Keratinocyte (primary cell): ENCODE data around the gene CACNA1B.

Source experiments
- EZH2 ChIP-seq: IDR thresholded peaks from one replicate; pipeline ENCODE4 v1.6.1; 2012; ENCODE audit warnings: inconsistent platforms, mild to moderate bottlenecking, low read length, moderate library complexity
- TF ChIP-seq, protein P1 (sequence below), 3 experiments: IDR thresholded peaks in 1 of 3; conservative IDR thresholded peaks in 1 of 3; optimal IDR thresholded peaks in 1 of 3; 2 replicates in 2 of 3; 3 replicates in 1 of 3; pipeline versions ENCODE3 to v1.5.1; 2011; ENCODE audit warnings: low read length in 3 of 3, mild to moderate bottlenecking in 3 of 3, moderate library complexity in 2 of 3, control low read depth in 1 of 3, inconsistent platforms in 1 of 3; ENCODE audit not compliant: insufficient read depth in 2 of 3; ENCODE audit errors: extremely low read depth in 1 of 3

DNA sequence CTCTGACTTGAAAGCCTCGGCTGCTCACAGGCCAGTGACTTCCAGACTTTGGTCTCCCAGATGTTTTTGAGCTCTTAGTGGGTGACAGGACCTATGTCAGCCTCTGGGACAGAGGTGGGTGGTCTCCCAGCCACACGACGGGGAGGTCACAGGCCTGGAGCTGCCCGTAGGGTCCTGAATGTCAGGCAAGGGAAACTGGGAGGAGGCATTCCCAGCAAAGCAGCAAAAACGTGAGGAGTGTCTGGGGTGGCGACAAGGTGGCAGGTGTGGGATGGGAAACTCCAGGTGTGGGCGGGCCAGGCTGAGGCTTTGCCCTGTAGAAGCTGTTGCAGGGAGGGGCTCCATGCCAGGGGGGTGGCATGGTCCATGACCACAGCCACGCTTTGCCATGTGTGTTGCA, 110.5 kb downstream of the CACNA1B start:
- TF ChIP-seq, protein P1, sequence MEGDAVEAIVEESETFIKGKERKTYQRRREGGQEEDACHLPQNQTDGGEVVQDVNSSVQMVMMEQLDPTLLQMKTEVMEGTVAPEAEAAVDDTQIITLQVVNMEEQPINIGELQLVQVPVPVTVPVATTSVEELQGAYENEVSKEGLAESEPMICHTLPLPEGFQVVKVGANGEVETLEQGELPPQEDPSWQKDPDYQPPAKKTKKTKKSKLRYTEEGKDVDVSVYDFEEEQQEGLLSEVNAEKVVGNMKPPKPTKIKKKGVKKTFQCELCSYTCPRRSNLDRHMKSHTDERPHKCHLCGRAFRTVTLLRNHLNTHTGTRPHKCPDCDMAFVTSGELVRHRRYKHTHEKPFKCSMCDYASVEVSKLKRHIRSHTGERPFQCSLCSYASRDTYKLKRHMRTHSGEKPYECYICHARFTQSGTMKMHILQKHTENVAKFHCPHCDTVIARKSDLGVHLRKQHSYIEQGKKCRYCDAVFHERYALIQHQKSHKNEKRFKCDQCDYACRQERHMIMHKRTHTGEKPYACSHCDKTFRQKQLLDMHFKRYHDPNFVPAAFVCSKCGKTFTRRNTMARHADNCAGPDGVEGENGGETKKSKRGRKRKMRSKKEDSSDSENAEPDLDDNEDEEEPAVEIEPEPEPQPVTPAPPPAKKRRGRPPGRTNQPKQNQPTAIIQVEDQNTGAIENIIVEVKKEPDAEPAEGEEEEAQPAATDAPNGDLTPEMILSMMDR (optimal IDR thresholded peaks at IDR 0.05 in 1 of 3, IDR thresholded peaks at IDR 0.05 in 1 of 3, conservative IDR thresholded peaks at IDR 0.05 in 1 of 3; ENCODE audit: extremely low read depth in 1 of 3, insufficient read depth in 2 of 3, low read length in 3 of 3) = no peak
- no peak for TF ChIP-seq EZH2
